ENCODE results near the gene TAS2R14.

The TAS2R14 gene

GRCh38 chr12:10909462-10909861 is 29.6 kb downstream of the TAS2R14 start, which contains the start of gene TAS2R13:
TAS2R13 (minus strand) TSS chr12:10909562; CDS start chr12:10909298, 264 bp downstream.
- WGBS (ENCODE audit: insufficient coverage, insufficient read length) = no CpG with 5 or more reads among the region's 1 CpG
- Histone ChIP-seq H3K27me3 (ENCODE audit: control insufficient read depth, insufficient read depth, low read length) (no peaks in the 10 kb centered on the region), H3K27ac (ENCODE audit: low read length) (no peak within 1 kb of the TSS), H3K4me1 (ENCODE audit: control insufficient read depth, insufficient read depth, low read length) (no peaks in the 10 kb centered on the region), H3K4me3 (ENCODE audit: low read length) (no peak within 1 kb of the TSS), H3K9me3 (ENCODE audit: control insufficient read depth, insufficient read depth, low read length) (no peaks in the 10 kb centered on the region), H3K36me3 (ENCODE audit: control insufficient read depth, insufficient read depth, low read length) (no peaks in the 10 kb centered on the region)
- DNase-seq (ENCODE audit: low read depth, low spot score) = no peak

- Histone ChIP-seq H3K27ac (ENCODE audit: low read length) (no peak overlapping the region), H3K9me3 (ENCODE audit: control insufficient read depth, insufficient read depth, low read length) (no peaks in the 10 kb centered on the region), H3K4me1 (ENCODE audit: control insufficient read depth, insufficient read depth, low read length) (no peaks in the 10 kb centered on the region), H3K27me3 (ENCODE audit: control insufficient read depth, insufficient read depth, low read length) (no peaks in the 10 kb centered on the region), H3K4me3 (ENCODE audit: low read length) (no peak overlapping the region), H3K36me3 (ENCODE audit: control insufficient read depth, insufficient read depth, low read length) (no peaks in the 10 kb centered on the region)
- no CpG with 5 or more reads among the region's 4 CpGs for WGBS (ENCODE audit: insufficient coverage, insufficient read length)
- DNase-seq (ENCODE audit: low read depth, low spot score) = no peak
These were observed 34.4 kb downstream of the TAS2R14 start for GRCh38 chr12:10904686-10905085.

GRCh38 chr12:10901427-10901826 is 37.6 kb downstream of the TAS2R14 start:
- no CpG with 5 or more reads among the region's 1 CpG for WGBS (ENCODE audit: insufficient coverage, insufficient read length)
- Histone ChIP-seq H3K27ac (ENCODE audit: low read length) (no peak overlapping the region), H3K4me3 (ENCODE audit: low read length) (no peak overlapping the region), H3K9me3 (ENCODE audit: control insufficient read depth, insufficient read depth, low read length) (no peaks in the 10 kb centered on the region), H3K4me1 (ENCODE audit: control insufficient read depth, insufficient read depth, low read length) (no peaks in the 10 kb centered on the region), H3K27me3 (ENCODE audit: control insufficient read depth, insufficient read depth, low read length) (no peaks in the 10 kb centered on the region), H3K36me3 (ENCODE audit: control insufficient read depth, insufficient read depth, low read length) (no peaks in the 10 kb centered on the region)
- DNase-seq (ENCODE audit: low read depth, low spot score) = no peak

GRCh38 chr12:10900972-10901371 is 38.1 kb downstream of the TAS2R14 start:
- no CpG with 5 or more reads among the region's 1 CpG for WGBS (ENCODE audit: insufficient coverage, insufficient read length)
- H3K4me1 ChIP-seq (ENCODE audit: control insufficient read depth, insufficient read depth, low read length) = no peaks in the 10 kb centered on the region
- H3K27me3 ChIP-seq (ENCODE audit: control insufficient read depth, insufficient read depth, low read length) = no peaks in the 10 kb centered on the region
- no peak for DNase-seq (ENCODE audit: low read depth, low spot score)
- no peaks in the 10 kb centered on the region for H3K36me3 ChIP-seq (ENCODE audit: control insufficient read depth, insufficient read depth, low read length)
- H3K27ac ChIP-seq (ENCODE audit: low read length) = no peak overlapping the region
- no peak overlapping the region for H3K4me3 ChIP-seq (ENCODE audit: low read length)
- H3K9me3 ChIP-seq (ENCODE audit: control insufficient read depth, insufficient read depth, low read length) = no peaks in the 10 kb centered on the region

- no CpG with 5 or more reads among the region's 1 CpG for WGBS (ENCODE audit: insufficient coverage, insufficient read length)
These were observed 38.5 kb downstream of the TAS2R14 start for GRCh38 chr12:10900530-10900929.

GRCh38 chr12:10896854-10897253 is 42.2 kb downstream of the TAS2R14 start:
- no CpG with 5 or more reads among the region's 5 CpGs for WGBS (ENCODE audit: insufficient coverage, insufficient read length)
- Histone ChIP-seq H3K4me1 (ENCODE audit: control insufficient read depth, insufficient read depth, low read length) (no peaks in the 10 kb centered on the region), H3K9me3 (ENCODE audit: control insufficient read depth, insufficient read depth, low read length) (no peaks in the 10 kb centered on the region), H3K27ac (ENCODE audit: low read length) (no peak overlapping the region), H3K36me3 (ENCODE audit: control insufficient read depth, insufficient read depth, low read length) (no peaks in the 10 kb centered on the region), H3K27me3 (ENCODE audit: control insufficient read depth, insufficient read depth, low read length) (no peaks in the 10 kb centered on the region), H3K4me3 (ENCODE audit: low read length) (no peak overlapping the region)
- no peak for DNase-seq (ENCODE audit: low read depth, low spot score)

More at GRCh38 chr12:10900530-10900929, 38.5 kb downstream of the TAS2R14 start:
- Histone ChIP-seq H3K9me3 (ENCODE audit: control insufficient read depth, insufficient read depth, low read length) (no peaks in the 10 kb centered on the region), H3K36me3 (ENCODE audit: control insufficient read depth, insufficient read depth, low read length) (no peaks in the 10 kb centered on the region), H3K27ac (ENCODE audit: low read length) (no peak overlapping the region), H3K27me3 (ENCODE audit: control insufficient read depth, insufficient read depth, low read length) (no peaks in the 10 kb centered on the region), H3K4me3 (ENCODE audit: low read length) (no peak overlapping the region), H3K4me1 (ENCODE audit: control insufficient read depth, insufficient read depth, low read length) (no peaks in the 10 kb centered on the region)
- no peak for DNase-seq (ENCODE audit: low read depth, low spot score)

- H3K4me3 ChIP-seq (ENCODE audit: low read length) = no peak overlapping the region
- H3K27me3 ChIP-seq (ENCODE audit: control insufficient read depth, insufficient read depth, low read length) = no peaks in the 10 kb centered on the region
- H3K9me3 ChIP-seq (ENCODE audit: control insufficient read depth, insufficient read depth, low read length) = no peaks in the 10 kb centered on the region
- no peaks in the 10 kb centered on the region for H3K36me3 ChIP-seq (ENCODE audit: control insufficient read depth, insufficient read depth, low read length)
- DNase-seq (ENCODE audit: low read depth, low spot score) = no peak
- no peak overlapping the region for H3K27ac ChIP-seq (ENCODE audit: low read length)
- WGBS (ENCODE audit: insufficient coverage, insufficient read length) = no CpG with 5 or more reads among the region's 2 CpGs
- H3K4me1 ChIP-seq (ENCODE audit: control insufficient read depth, insufficient read depth, low read length) = no peaks in the 10 kb centered on the region
These were observed 47.1 kb downstream of the TAS2R14 start for GRCh38 chr12:10891937-10892336.

GRCh38 chr12:10889226-10889625 is 49.8 kb downstream of the TAS2R14 start:
- Histone ChIP-seq H3K9me3 (ENCODE audit: control insufficient read depth, insufficient read depth, low read length) (no peaks in the 10 kb centered on the region), H3K4me1 (ENCODE audit: control insufficient read depth, insufficient read depth, low read length) (no peaks in the 10 kb centered on the region), H3K4me3 (ENCODE audit: low read length) (no peak overlapping the region), H3K27ac (ENCODE audit: low read length) (no peak overlapping the region), H3K27me3 (ENCODE audit: control insufficient read depth, insufficient read depth, low read length) (no peaks in the 10 kb centered on the region), H3K36me3 (ENCODE audit: control insufficient read depth, insufficient read depth, low read length) (no peaks in the 10 kb centered on the region)
- no peak for DNase-seq (ENCODE audit: low read depth, low spot score)
